Type B pancreatic cell (in vitro differentiated cells): ENCODE data around the gene TYW3. TPM values are rescaled to one million over a fixed set of nuclear protein-coding genes. Genes with fewer than 3 reads are reported as not detected.

Experiments
- DNase-seq: peaks from one replicate; pipeline ENCODE4 v3.0.0; 2021; ENCODE audit warnings: mixed read lengths; ENCODE audit not compliant: unreplicated experiment; ENCODE audit errors: extremely low spot score
- H3K27ac Mint-ChIP-seq: 2 replicates; pipeline ENCODE4 v1.8.0; 2021; ENCODE audit warnings: mild to moderate bottlenecking, mixed read lengths
- H3K27me3 Mint-ChIP-seq: 2 replicates; pipeline ENCODE4 v1.8.0; 2021; ENCODE audit warnings: mixed read lengths
- H3K36me3 Mint-ChIP-seq: 2 replicates; pipeline ENCODE4 v1.8.0; 2021; ENCODE audit warnings: mixed read lengths
- H3K4me1 Mint-ChIP-seq: one replicate; pipeline ENCODE4 v1.8.0; 2021; ENCODE audit warnings: mixed read lengths; ENCODE audit not compliant: unreplicated experiment
- H3K4me3 Mint-ChIP-seq: 2 replicates; pipeline ENCODE4 v1.8.0; 2021; ENCODE audit warnings: mild to moderate bottlenecking, mixed read lengths
- H3K9me3 Mint-ChIP-seq: 2 replicates; pipeline ENCODE4 v1.8.0; 2021; ENCODE audit warnings: mixed read lengths
- total RNA-seq: library from RNA; stranded (reverse); gene quantifications from 2 replicates; pipeline ENCODE4 v1.2.1, GENCODE V29; 2021; ENCODE audit warnings: low replicate concordance
- TF ChIP-seq, protein P1 (sequence below): fragments of 200-600 bp; sonication (generic); conservative IDR thresholded peaks from 2 replicates; pipeline ENCODE4 v1.5.0; 2021; ENCODE audit warnings: antibody characterized with exemption, mild to moderate bottlenecking

TYW3 gene
- total RNA-seq, 1 donor from 2014 or later, result 12.7 TPM

DNA sequence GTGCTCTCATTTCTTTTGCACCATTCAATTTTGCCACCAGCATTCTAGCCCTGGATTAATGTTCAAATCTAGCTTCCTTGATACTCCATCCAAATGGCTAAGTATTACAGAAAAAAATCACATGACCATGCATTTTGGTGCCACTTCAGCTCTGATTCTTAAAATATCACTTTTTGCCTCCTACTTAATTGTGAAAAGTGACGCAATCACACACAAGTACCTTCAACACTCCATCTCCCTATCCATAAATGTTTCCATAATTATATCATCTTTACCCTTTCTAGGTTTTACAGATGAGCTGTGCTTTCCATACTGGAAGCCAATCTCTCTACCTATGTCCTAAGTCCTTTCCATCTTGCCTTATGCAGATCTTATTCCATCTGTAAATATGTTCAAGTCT, 16.1 kb upstream of the TYW3 start:
- H3K27me3 Mint-ChIP-seq, result no peaks in the 10 kb centered on the region
- peaks cover 5% of the 10 kb centered on the region for H3K36me3 Mint-ChIP-seq
- H3K9me3 Mint-ChIP-seq, result no peaks in the 10 kb centered on the region
- H3K4me1 Mint-ChIP-seq, result peaks cover 7% of the 10 kb centered on the region
- H3K27ac Mint-ChIP-seq, result no peak overlapping the region
- TF ChIP-seq, protein P1, sequence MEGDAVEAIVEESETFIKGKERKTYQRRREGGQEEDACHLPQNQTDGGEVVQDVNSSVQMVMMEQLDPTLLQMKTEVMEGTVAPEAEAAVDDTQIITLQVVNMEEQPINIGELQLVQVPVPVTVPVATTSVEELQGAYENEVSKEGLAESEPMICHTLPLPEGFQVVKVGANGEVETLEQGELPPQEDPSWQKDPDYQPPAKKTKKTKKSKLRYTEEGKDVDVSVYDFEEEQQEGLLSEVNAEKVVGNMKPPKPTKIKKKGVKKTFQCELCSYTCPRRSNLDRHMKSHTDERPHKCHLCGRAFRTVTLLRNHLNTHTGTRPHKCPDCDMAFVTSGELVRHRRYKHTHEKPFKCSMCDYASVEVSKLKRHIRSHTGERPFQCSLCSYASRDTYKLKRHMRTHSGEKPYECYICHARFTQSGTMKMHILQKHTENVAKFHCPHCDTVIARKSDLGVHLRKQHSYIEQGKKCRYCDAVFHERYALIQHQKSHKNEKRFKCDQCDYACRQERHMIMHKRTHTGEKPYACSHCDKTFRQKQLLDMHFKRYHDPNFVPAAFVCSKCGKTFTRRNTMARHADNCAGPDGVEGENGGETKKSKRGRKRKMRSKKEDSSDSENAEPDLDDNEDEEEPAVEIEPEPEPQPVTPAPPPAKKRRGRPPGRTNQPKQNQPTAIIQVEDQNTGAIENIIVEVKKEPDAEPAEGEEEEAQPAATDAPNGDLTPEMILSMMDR, result no peak
- H3K4me3 Mint-ChIP-seq, result no peak overlapping the region
- no peak for DNase-seq

DNA sequence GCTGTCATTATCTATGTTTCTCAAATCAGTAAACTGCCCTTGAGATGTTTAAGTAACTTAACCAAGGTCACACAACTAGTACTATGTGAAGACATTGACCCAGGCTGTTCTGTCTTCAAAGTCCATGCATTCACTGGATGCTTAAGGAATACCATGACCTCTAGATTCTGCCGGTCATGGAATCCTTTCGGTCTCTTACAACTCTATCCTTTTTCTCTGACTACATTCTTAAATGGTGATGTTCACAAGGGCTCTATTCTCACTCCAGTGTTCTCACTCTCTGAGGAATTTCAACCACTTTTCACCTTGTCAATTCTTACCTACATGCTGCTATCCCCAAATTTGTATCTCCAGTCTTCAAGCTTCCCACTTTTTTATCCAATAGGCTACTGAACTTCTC, 15.3 kb upstream of the TYW3 start:
- no peaks in the 10 kb centered on the region for H3K9me3 Mint-ChIP-seq
- peaks cover 7% of the 10 kb centered on the region for H3K4me1 Mint-ChIP-seq
- H3K27me3 Mint-ChIP-seq, result no peaks in the 10 kb centered on the region
- TF ChIP-seq, protein P1, result no peak
- peaks cover 5% of the 10 kb centered on the region for H3K36me3 Mint-ChIP-seq
- no peak overlapping the region for H3K27ac Mint-ChIP-seq
- H3K4me3 Mint-ChIP-seq, result no peak overlapping the region
- DNase-seq, result no peak

DNA sequence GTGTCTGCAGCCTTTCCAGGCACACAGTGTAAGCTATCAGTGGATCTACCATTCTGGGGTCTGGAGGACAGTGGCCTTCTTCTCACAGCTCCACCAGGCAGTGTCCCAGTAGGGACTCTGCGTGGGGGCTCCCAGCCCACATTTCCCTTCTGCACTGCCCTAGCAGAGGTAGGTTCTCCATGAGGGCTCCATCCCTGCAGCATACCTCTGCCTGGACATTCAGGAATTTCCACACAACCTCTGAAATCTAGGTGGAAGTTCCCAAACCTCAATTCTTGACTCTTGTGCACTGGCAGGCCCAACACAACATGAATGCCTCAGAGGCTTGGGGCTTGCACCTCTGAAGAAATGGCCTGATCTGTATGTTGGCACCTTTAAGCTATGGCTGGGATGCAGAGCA, 6.9 kb upstream of the TYW3 start:
- DNase-seq, result no peak
- no peak overlapping the region for H3K27ac Mint-ChIP-seq
- H3K4me3 Mint-ChIP-seq, result no peak overlapping the region
- peaks cover 27% of the 10 kb centered on the region for H3K36me3 Mint-ChIP-seq
- peaks cover under 1% of the 10 kb centered on the region for H3K4me1 Mint-ChIP-seq
- H3K9me3 Mint-ChIP-seq, result peaks cover 6% of the 10 kb centered on the region
- no peaks in the 10 kb centered on the region for H3K27me3 Mint-ChIP-seq
- TF ChIP-seq, protein P1, result no peak

DNA sequence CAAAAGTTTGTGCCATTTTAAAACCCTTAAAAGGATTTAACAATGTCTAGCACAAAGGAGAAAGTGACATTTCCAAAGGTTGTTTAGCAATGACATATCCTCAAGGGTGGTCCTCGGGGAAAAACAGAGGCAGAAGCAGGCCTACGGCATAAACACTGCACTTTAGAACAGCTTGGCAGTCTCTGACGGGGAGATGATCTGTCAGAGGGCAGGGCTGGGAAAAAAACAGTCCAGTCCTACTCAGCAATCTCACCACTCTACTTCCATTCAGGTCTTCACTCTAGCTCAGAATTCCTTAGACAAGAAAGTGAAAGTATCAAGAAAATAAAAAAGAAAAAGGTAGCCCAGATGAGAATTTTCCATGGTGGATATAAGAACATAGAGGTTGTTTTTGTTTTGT, 4.2 kb upstream of the TYW3 start:
- Mint-ChIP-seq H3K27ac (no peak overlapping the region), H3K36me3 (peaks cover 26% of the 10 kb centered on the region), H3K9me3 (peaks cover 6% of the 10 kb centered on the region), H3K27me3 (no peaks in the 10 kb centered on the region), H3K4me1 (peaks cover 7% of the 10 kb centered on the region), H3K4me3 (no peak overlapping the region)
- TF ChIP-seq, protein P1, result no peak
- DNase-seq, result no peak

DNA sequence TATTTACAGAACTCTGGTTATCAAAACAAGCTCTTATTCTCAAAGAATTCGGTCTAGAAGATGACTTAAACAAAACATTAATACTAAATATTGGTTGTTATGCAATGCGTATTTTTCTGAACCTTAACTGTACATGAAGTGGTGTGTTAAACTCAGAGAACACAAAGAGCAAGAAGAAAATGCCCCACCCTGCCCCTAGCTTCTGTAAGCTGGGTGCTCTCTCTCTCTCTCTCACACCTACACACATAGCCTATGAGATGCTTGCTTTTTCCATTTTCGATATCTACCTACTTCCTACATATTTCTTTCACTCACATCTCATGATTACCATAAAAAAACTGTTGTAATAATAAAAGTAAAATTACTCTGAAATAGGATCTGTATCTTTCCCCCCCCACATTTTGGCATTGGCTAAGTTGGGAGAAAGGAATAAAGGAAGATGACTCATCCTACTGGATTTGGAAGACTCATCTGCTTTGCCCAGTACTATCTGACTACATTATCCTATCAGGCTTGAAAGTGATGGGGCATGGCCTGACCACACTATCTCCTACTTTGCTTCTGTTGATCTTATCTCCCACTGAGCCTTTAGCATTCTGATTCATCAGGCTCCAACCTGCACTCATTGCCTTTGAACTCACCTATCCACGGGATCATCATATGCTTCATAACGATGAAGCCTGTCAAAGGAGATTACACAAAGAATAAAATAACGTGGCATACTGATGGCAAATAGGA, 3.0 kb upstream of the TYW3 start:
- Mint-ChIP-seq H3K4me3 (no peak overlapping the region), H3K4me1 (peaks cover 13% of the 10 kb centered on the region), H3K36me3 (peaks cover 23% of the 10 kb centered on the region), H3K27me3 (no peaks in the 10 kb centered on the region), H3K27ac (no peak overlapping the region), H3K9me3 (peaks cover 6% of the 10 kb centered on the region)
- no peak for DNase-seq
- TF ChIP-seq, protein P1, result no peak
